C4-2B (cell line): ENCODE data around the gene KLK3.

Source experiments
- H3K27ac ChIP-seq: fragments of 450-650 bp; 2 replicates; pipeline ENCODE4 v1.5.1; 2017
- CTCF ChIP-seq: fragments of 450-650 bp; conservative IDR thresholded peaks from 2 replicates; pipeline ENCODE4 v1.5.1; 2017; ENCODE audit warnings: mild to moderate bottlenecking
- ZFX ChIP-seq: fragments of 450-650 bp; IDR thresholded peaks from 2 replicates; pipeline ENCODE4 v1.6.1; 2017

The KLK3 gene

GRCh38 chr19:50818859-50819472 lies 35.7 kb upstream of the KLK3 start:
- TF ChIP-seq CTCF, result no peak
- TF ChIP-seq ZFX, result no peak

DNA sequence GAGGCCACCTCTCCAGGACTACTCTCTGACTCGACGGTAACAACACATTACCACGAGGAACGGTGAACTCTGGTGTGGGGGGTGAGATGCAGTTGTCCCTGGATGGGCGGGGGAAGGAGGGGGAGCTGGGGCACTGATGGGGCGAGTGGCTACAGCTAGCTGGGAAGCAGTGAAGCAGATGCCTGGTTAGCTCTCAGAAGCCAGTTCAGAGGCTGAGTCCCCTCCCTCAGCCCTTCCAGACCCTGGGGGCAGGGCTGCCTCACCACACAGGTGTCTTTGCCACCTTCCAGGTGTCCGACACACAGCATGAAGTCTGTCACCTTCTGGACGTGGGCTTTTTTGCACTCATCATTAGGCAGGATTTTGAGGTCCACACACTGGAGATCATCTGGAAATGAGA lies 35.1 kb upstream of the KLK3 start:
- TF ChIP-seq ZFX, result no peak
- no peak for TF ChIP-seq CTCF
- H3K27ac ChIP-seq, result no peak overlapping the region

More at GRCh38 chr19:50818859-50819472, 35.7 kb upstream of the KLK3 start:
- no peak overlapping the region for H3K27ac ChIP-seq

GRCh38 chr19:50820086-50820485 lies 34.6 kb upstream of the KLK3 start:
- H3K27ac ChIP-seq, result no peak overlapping the region
- TF ChIP-seq ZFX (no peak), CTCF (no peak)

DNA sequence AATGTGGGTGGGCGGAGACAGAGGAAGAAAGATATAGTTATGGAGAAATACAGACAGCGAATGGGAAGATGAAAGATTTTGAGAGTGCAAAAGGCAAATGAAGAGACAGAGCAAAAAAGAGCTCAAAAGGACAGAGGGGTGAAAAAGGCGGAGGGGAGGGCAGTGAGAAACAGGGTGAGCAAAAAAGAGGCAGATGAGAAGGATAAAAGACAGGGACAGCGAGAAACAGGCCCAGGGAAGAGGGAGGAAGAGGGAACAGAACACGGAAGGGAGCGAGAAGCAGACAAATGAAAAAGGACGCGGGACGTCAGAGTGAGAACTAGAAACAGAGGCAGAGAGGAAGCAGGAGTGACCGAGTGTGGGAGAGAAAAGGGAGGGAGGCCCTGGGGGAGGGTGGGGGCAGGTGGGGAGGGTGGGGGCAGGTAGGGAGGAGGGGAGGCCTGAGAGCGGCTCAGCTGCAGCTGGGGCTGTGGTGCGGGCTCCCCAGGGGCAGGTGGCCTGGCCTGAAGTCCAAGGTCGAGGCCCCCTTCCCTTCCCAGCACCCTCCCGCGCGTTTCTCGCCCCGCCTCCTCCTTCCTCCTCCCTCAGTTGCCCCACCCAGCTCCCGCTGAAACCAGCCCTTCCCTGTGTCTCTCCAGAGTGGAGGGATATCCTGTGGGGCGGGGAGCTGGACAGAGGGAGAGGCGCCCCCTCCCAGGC lies 34.0 kb upstream of the KLK3 start:
- TF ChIP-seq CTCF (no peak), ZFX (no peak)
- H3K27ac ChIP-seq, result no peak overlapping the region; the same call in 1 of the 2 replicates

DNA sequence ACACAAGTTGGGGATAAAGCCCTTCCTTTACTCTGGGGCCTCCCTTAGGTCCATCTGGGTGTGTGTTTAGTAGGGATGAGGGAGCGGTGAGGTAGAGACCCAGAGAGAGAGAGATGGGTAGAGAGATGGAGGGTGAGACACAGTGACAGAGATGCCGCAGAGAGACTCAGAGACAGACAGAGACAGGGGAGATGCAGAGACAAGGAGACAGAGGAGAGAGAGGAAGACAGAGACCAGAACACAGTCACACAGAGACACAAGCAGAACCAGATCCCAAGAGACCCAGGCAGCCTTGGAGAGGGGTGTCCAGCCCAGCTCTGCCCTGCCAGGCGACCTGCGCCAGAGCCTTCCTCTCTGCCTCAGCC lies 33.5 kb upstream of the KLK3 start:
- H3K27ac ChIP-seq, result no peak overlapping the region; the same call in 1 of the 2 replicates

GRCh38 chr19:50821622-50822021 lies 33.1 kb upstream of the KLK3 start:
- TF ChIP-seq CTCF (no peak), ZFX (no peak)
- peak overlapping the region; percentile 1; the same call in 1 of the 2 replicates for H3K27ac ChIP-seq

More for the DNA sequence above, 33.5 kb upstream of the KLK3 start:
- TF ChIP-seq CTCF (no peak), ZFX (no peak)

DNA sequence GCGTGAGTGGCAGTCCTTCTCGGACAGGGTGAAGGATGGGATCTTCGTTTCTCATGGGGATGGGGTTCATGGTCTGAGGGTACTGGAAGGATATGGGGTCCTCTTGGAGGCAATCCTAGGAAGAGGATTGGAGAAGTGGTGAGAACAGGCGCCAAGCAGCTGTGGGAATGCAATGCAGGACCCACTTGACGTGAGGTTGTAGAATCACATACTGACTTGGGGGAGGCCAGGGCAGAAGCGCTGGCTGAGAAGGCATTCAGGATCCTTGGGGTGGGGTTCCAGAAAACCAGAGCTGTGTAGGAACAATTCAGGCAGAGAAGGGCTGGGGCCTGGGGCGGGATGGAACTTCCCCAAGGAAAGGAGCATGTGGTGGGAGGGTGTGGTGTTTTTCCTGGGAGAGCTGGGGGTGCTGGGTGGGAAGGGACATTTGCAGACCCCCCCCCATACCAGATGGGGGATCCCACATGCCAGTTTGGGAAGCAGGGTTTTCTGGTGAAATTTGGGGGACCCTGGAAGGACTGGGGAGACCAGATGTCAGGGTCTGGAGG lies 32.0 kb upstream of the KLK3 start:
- H3K27ac ChIP-seq, result no peak overlapping the region

More for the DNA sequence above, 32.0 kb upstream of the KLK3 start:
- no peak for TF ChIP-seq CTCF
- TF ChIP-seq ZFX, result no peak
